Brain microvascular endothelial cell (primary cell): ENCODE data around the gene PRKCB.

Source experiments
- DNase-seq: peaks from one replicate; pipeline ENCODE4 v3.0.0-alpha.2; 2020
- H3K27ac ChIP-seq: fragments of 250-450 bp; sonication (Bioruptor Pico); 2 replicates; pipeline ENCODE4 v1.5.1; 2020; ENCODE audit warnings: mild to moderate bottlenecking, moderate library complexity
- H3K27me3 ChIP-seq: fragments of 250-450 bp; sonication (Bioruptor Pico); replicated peaks from 2 replicates; pipeline ENCODE4 v1.5.1; 2020; ENCODE audit warnings: mild to moderate bottlenecking
- H3K36me3 ChIP-seq: fragments of 250-450 bp; sonication (Bioruptor Pico); replicated peaks from 2 replicates; pipeline ENCODE4 v1.5.1; 2020; ENCODE audit warnings: mild to moderate bottlenecking
- H3K4me3 ChIP-seq: 2 replicates; pipeline ENCODE4 v1.5.1; 2011; ENCODE audit warnings: low read depth, mild to moderate bottlenecking, control low read depth, low read length, moderate library complexity
- CTCF ChIP-seq: IDR thresholded peaks from 2 replicates; pipeline ENCODE4 v1.5.1; 2011; ENCODE audit warnings: low read depth, mild to moderate bottlenecking, moderate library complexity, low read length, control low read depth, inconsistent platforms; ENCODE audit errors: missing control alignments
- in situ Hi-C: cut with HindIII; loops from 2 replicates; pipeline ENCODE4 v1.10.0; 2017; ENCODE audit warnings: low sequenced_read_pairs, low pct_ligation_motif_present

The PRKCB gene

GRCh38 chr16:24075302-24075701 is 239.5 kb downstream of the PRKCB start:
- TF ChIP-seq CTCF = no peak
- no peak overlapping the region for H3K27ac ChIP-seq
- in situ Hi-C loops = no loop called here
- H3K36me3 ChIP-seq = no peaks in the 10 kb centered on the region
- no peak for DNase-seq
- H3K4me3 ChIP-seq = no peak overlapping the region
- no peaks in the 10 kb centered on the region for H3K27me3 ChIP-seq

- DNase-seq = no peak
Measured at GRCh38 chr16:24075931-24076716, 240.3 kb downstream of the PRKCB start.

GRCh38 chr16:24077292-24077691 is 241.5 kb downstream of the PRKCB start:
- Histone ChIP-seq H3K4me3 (no peak overlapping the region), H3K27ac (no peak overlapping the region), H3K27me3 (no peaks in the 10 kb centered on the region), H3K36me3 (no peaks in the 10 kb centered on the region)
- no peak for DNase-seq
- TF ChIP-seq CTCF = no peak
- in situ Hi-C loops = no loop called here

More at GRCh38 chr16:24075931-24076716, 240.3 kb downstream of the PRKCB start:
- Histone ChIP-seq H3K4me3 (no peak overlapping the region), H3K27me3 (no peaks in the 10 kb centered on the region), H3K27ac (no peak overlapping the region), H3K36me3 (no peaks in the 10 kb centered on the region)
- no peak for TF ChIP-seq CTCF
- in situ Hi-C loops = no loop called here

DNA sequence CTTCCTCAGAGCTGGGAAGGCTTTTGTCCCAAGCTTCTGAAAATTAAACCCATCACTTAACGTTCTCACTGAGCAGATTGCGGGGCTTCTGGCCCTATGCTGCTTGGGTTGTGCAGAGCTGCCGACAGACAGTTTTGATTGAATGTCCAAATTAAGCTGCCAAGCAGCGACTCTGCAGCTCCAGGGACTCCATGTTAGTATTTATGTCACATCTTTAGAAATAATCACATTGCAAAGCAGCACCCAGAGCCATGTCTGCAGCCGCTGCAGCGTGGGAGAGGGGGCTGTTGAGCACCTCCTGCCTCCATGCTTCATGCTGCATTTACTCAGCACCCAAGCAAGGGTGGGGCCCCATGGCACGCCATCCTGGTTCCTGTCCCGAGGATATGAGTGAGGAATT is 242.2 kb downstream of the PRKCB start:
- Histone ChIP-seq H3K27me3 (no peaks in the 10 kb centered on the region), H3K27ac (no peak overlapping the region), H3K4me3 (no peak overlapping the region), H3K36me3 (no peaks in the 10 kb centered on the region)
- DNase-seq = no peak
- in situ Hi-C loops = no loop called here
- no peak for TF ChIP-seq CTCF

DNA sequence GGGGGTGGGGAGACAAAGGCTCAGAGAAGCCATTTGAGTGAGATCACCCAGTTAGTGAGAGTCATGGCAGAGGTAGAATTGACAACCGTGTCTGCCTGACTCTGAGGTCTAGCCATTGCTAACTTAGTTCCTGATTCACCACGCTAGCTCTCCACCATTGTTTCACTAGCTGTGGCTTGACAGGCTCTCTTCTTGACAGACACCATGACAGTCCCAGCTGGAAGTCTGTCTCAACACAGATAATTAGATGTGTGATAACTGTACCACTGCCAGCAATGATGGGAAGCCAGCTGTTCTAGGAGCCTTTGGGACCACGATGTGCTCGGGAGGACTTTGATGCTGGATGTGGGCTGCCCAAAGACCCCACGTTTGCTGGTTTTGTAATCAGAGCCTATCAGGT is 249.9 kb downstream of the PRKCB start:
- no peak for TF ChIP-seq CTCF
- in situ Hi-C loops = no loop called here

GRCh38 chr16:24087891-24088410 is 252.2 kb downstream of the PRKCB start:
- in situ Hi-C loops = no loop called here
- no peak for DNase-seq
- TF ChIP-seq CTCF = no peak

More for the DNA sequence above, 249.9 kb downstream of the PRKCB start:
- Histone ChIP-seq H3K4me3 (no peak overlapping the region), H3K27me3 (no peaks in the 10 kb centered on the region), H3K27ac (no peak overlapping the region), H3K36me3 (no peaks in the 10 kb centered on the region)
- DNase-seq = no peak

More at GRCh38 chr16:24087891-24088410, 252.2 kb downstream of the PRKCB start:
- H3K27me3 ChIP-seq = no peaks in the 10 kb centered on the region
- no peaks in the 10 kb centered on the region for H3K36me3 ChIP-seq
- H3K4me3 ChIP-seq = no peak overlapping the region
- H3K27ac ChIP-seq = no peak overlapping the region
